Aorta (tissue), 5 donors: ENCODE measurements around the gene PTPN7. TPM values are rescaled to one million over a fixed set of nuclear protein-coding genes. Genes with fewer than 3 reads are reported as not detected.

ENCODE experiments used
- ATAC-seq: fragments of 200-7000 bp; cut with Tn5 transposase; one replicate; pipeline ENCODE4 v1.9.1; 2022; ENCODE audit warnings: moderate library complexity; ENCODE audit not compliant: low FRiP score
- DNase-seq, 2 donors: peaks; one replicate each; pipeline ENCODE4 v3.0.0-alpha.2; 2020
- H3K27ac ChIP-seq, 2 donors: one replicate each; pipeline ENCODE4 v1.5.1; 2013; ENCODE audit warnings: low read length in 2 of 2, mild to moderate bottlenecking in 2 of 2, moderate library complexity in 2 of 2, control low read depth in 1 of 2, inconsistent platforms in 1 of 2, low read depth in 1 of 2
- H3K27me3 ChIP-seq, 2 donors: one replicate each; pipeline ENCODE4 v1.6.1; 2013; ENCODE audit warnings: control low read depth in 1 of 2, low read length in 1 of 2, mild to moderate bottlenecking in 1 of 2, moderate library complexity in 1 of 2; ENCODE audit not compliant: insufficient read depth in 2 of 2, control insufficient read depth in 1 of 2
- H3K36me3 ChIP-seq, 2 donors: one replicate each; pipeline ENCODE4 v1.6.1; 2013; ENCODE audit warnings: control low read depth in 1 of 2, low read length in 1 of 2, mild to moderate bottlenecking in 1 of 2; ENCODE audit not compliant: insufficient read depth in 2 of 2, control insufficient read depth in 1 of 2
- H3K4me1 ChIP-seq, 2 donors: one replicate each; pipeline ENCODE4 v1.6.1; 2013; ENCODE audit warnings: low read length in 2 of 2, control low read depth in 1 of 2, mild to moderate bottlenecking in 1 of 2, moderate library complexity in 1 of 2; ENCODE audit not compliant: insufficient read depth in 2 of 2, control insufficient read depth in 1 of 2
- H3K4me3 ChIP-seq, 2 donors: one replicate each; pipeline ENCODE4 v1.5.1; 2013; ENCODE audit warnings: low read length in 2 of 2, control low read depth in 1 of 2, mild to moderate bottlenecking in 1 of 2
- H3K9me3 ChIP-seq: one replicate; pipeline ENCODE4 v1.6.1; 2013; ENCODE audit warnings: mild to moderate bottlenecking, low read length; ENCODE audit not compliant: control insufficient read depth
- WGBS, 2 donors: extraction: QIAGEN DNeasy Blood & Tissue Kit; methylation state at CpG; one replicate each; pipeline ENCODE4 v1.1.7; 2013; 5-methylcytosine and 5-hydroxymethylcytosine counted together
- intact Hi-C, 2 donors: fragments of 100-400 bp; cut with DNase I; formaldehyde crosslinking; loops; one replicate each; pipeline versions ENCODE4 v1.14.2 to v1.15.0; 2022
- polyA plus RNA-seq, 2 donors: library from polyadenylated mRNA; stranded (reverse); fragments of 200-250 nt; gene quantifications; one replicate each; pipeline ENCODE4 v1.2.3, GENCODE V29; 2013
- total RNA-seq, 2 donors: library from RNA; stranded (reverse); fragmentation: NEBNext Ultra II Directional; extraction: Animal tissue kit (Norgen Biotek cat#: 25700); gene quantifications; one replicate each; pipeline ENCODE4 v1.2.1, GENCODE V29; 2021
- donor health status: healthy with polysubstance abuse.
- donor health status: Bipolar disorder and iron deficiency.
- donor health status: DM: no; HTN: no; CAD: no.
- donor health status: DM: no; HTN: no; CAD: no.
- donor health status: DM: yes; HTN: yes; CAD: no.

PTPN7 gene
- total and polyA plus RNA-seq, 4 donors = 0.33 to 5.7 (median 3.4) TPM

GRCh38 chr1:202163281-202164270, 3.2 kb upstream of the PTPN7 start:
- H3K27me3 ChIP-seq = no peaks in the 10 kb centered on the region
- ATAC-seq (no peak), DNase-seq (no peak)
- WGBS, 2 donors = 61 to 68% methylated on average over 12 of the region's 12 CpGs
- no peaks in the 10 kb centered on the region for H3K4me1 ChIP-seq
- H3K4me3 ChIP-seq = no peak overlapping the region
- H3K27ac ChIP-seq = no peak overlapping the region
- H3K36me3 ChIP-seq = no peaks in the 10 kb centered on the region
- H3K9me3 ChIP-seq = no peaks in the 10 kb centered on the region
- intact Hi-C loops = no loop called here

DNA sequence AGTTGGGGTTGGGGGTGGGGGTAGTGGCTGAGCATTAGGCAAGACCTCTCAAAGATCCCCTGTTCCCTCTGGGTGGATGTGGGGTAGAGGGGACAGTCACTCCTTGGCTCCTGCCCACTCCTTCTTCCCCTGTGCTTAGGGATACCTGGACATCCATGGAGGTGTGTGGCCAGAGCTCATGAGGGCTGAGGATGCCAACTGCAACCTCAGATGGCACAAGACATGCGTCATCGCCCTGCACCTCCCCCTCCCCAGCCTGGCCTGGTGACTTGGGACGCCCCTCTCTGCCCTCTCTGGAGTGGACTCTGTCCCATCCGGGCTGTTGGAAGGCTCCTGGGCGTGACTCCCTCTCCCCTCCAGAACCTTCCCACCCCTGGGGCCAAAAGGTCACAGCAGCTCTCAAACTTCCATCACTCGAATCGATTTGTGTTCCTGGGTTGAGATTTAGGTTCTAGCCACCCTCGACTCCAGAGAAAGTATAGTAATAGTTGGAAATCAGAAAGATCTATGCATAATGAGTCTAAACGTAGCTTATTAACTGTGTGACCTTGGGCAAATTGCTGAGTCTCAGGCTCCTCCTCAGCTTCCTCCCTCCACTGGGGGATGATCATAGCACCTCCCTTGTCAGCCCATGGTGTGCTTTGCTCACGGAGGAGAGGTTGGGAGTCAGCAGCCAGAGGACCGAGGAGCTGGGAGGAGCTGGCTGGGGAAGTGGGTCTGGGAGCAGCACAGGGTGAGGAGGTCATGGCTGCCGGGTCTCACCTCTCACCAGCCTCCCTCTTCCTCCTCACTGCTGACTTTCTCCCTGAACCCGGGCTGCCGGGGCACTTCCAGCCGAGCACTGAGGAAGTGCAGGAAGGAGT, 2.2 kb upstream of the PTPN7 start:
- no peak overlapping the region for H3K27ac ChIP-seq
- no peak overlapping the region for H3K4me3 ChIP-seq
- no peaks in the 10 kb centered on the region for H3K4me1 ChIP-seq
- H3K36me3 ChIP-seq = no peaks in the 10 kb centered on the region
- H3K9me3 ChIP-seq = no peaks in the 10 kb centered on the region
- no peak for ATAC-seq
- intact Hi-C loops = no loop called here
- no peak for DNase-seq
- WGBS, 2 donors = 80 to 82% methylated on average over 15 of the region's 15 CpGs
- H3K27me3 ChIP-seq = no peaks in the 10 kb centered on the region

DNA sequence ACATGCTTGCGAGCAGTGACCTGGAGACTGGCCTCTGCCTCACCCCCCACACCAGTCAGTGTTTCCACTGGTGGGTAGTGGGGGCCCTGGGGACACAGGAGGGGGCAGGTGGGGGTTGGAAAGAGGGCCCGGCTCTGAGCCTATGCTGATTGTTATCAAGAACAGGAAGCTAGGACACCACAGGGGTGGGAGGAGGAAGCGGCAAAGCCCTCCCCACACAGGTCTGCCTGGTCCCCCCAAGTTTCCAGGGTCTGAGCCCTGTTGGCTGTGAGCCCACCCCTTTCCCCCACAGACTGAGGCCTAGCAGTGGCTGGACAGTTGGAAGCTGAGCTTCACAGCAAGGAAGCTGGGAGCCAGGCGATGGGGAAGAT, 1.6 kb upstream of the PTPN7 start:
- Histone ChIP-seq H3K27me3 (no peaks in the 10 kb centered on the region), H3K4me3 (no peak overlapping the region), H3K9me3 (no peaks in the 10 kb centered on the region), H3K27ac (no peak overlapping the region), H3K4me1 (no peaks in the 10 kb centered on the region), H3K36me3 (no peaks in the 10 kb centered on the region)
- DNase-seq = no peak
- intact Hi-C loops = no loop called here
- 89 to 90% methylated on average over 4 of the region's 4 CpGs for whole genome bisulfite sequencing, 2 donors
- no peak for ATAC-seq

DNA sequence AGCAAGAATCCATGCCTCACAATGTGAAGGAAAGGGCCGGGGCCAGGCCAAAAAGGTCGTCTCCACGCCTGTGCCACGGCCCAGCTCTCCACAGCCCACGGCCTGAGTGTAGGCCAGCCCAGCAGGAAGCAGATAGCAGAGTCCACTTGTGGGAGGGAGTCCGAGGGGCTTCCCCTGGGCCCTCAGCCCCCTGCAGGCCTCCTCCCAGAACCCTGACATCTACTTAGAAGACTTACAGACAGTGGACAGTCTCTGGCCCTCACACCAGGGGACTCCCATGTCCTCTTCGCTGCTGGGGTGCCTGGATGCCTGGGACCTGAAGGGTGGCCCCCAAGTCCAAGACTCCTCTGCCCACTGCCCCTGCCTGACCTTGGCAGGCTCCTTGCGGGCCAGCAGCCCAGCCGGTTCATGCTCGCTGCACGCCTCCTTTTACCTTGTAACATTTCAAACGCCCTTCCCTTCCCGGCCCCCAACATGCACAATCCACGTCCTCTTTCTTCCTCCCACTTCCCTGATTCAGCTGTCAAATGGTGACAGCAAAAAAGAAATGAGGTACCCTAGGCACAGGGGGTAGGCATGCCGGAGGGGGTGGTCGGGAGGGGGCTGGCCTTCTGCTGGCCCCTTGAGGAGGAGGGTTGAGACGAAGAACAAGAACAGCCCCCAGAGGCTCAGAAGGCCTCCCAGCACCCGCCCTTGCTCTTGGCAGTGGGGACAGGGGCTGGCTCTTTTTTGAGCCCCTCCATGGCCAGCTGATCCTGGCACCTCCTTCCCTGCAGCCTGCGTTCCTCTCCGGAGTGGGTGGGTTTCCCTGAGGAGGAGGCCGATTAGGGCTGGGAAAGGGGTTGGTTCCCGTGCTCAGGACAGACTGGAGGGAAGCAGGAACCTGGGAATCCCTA, 997 bp upstream of the PTPN7 start:
- H3K36me3 ChIP-seq = no peaks in the 10 kb centered on the region
- no peak for DNase-seq
- ATAC-seq = no peak
- WGBS, 2 donors = 81 to 82% methylated on average over 22 of the region's 22 CpGs
- no peak overlapping the region for H3K4me3 ChIP-seq
- no peaks in the 10 kb centered on the region for H3K4me1 ChIP-seq
- H3K9me3 ChIP-seq = no peaks in the 10 kb centered on the region
- intact Hi-C loops = no loop called here
- H3K27ac ChIP-seq = no peak overlapping the region
- no peaks in the 10 kb centered on the region for H3K27me3 ChIP-seq

GRCh38 chr1:202159534-202160371, 649 bp downstream of the PTPN7 start:
- Histone ChIP-seq H3K27ac (no peak overlapping the region), H3K27me3 (no peaks in the 10 kb centered on the region), H3K9me3 (no peaks in the 10 kb centered on the region), H3K4me1 (no peaks in the 10 kb centered on the region), H3K36me3 (no peaks in the 10 kb centered on the region), H3K4me3 (no peak overlapping the region)
- WGBS, 2 donors = 91 to 95% methylated on average over 16 of the region's 16 CpGs
- ATAC-seq = no peak
- DNase-seq = no peak
- intact Hi-C loops = no loop called here

GRCh38 chr1:202158810-202159533, 1.4 kb downstream of the PTPN7 start:
- Histone ChIP-seq H3K27ac (no peak overlapping the region), H3K4me1 (no peaks in the 10 kb centered on the region), H3K27me3 (no peaks in the 10 kb centered on the region), H3K36me3 (no peaks in the 10 kb centered on the region), H3K4me3 (no peak overlapping the region), H3K9me3 (no peaks in the 10 kb centered on the region)
- ATAC-seq (no peak), DNase-seq (no peak)
- intact Hi-C loops = no loop called here
- WGBS, 2 donors = 92 to 95% methylated on average over 10 of the region's 10 CpGs

GRCh38 chr1:202157945-202158344, 2.5 kb downstream of the PTPN7 start:
- Histone ChIP-seq H3K9me3 (no peaks in the 10 kb centered on the region), H3K27ac (no peak overlapping the region), H3K4me3 (no peak overlapping the region), H3K27me3 (no peaks in the 10 kb centered on the region), H3K36me3 (no peaks in the 10 kb centered on the region), H3K4me1 (no peaks in the 10 kb centered on the region)
- ATAC-seq (no peak), DNase-seq (no peak)
- intact Hi-C loops = no loop called here
- 95 to 96% methylated on average over 10 of the region's 10 CpGs for WGBS, 2 donors
